Keratinocyte (primary cell): ENCODE results near the gene CHN2.

Source experiments
- CTCF ChIP-seq, 3 experiments: IDR thresholded peaks in 1 of 3; conservative IDR thresholded peaks in 1 of 3; optimal IDR thresholded peaks in 1 of 3; 2 replicates in 2 of 3; 3 replicates in 1 of 3; pipeline versions ENCODE3 to v1.5.1; 2011; ENCODE audit warnings: low read length in 3 of 3, mild to moderate bottlenecking in 3 of 3, moderate library complexity in 2 of 3, control low read depth in 1 of 3, inconsistent platforms in 1 of 3; ENCODE audit not compliant: insufficient read depth in 2 of 3; ENCODE audit errors: extremely low read depth in 1 of 3
- EZH2 ChIP-seq: IDR thresholded peaks from one replicate; pipeline ENCODE4 v1.6.1; 2012; ENCODE audit warnings: inconsistent platforms, mild to moderate bottlenecking, low read length, moderate library complexity

DNA sequence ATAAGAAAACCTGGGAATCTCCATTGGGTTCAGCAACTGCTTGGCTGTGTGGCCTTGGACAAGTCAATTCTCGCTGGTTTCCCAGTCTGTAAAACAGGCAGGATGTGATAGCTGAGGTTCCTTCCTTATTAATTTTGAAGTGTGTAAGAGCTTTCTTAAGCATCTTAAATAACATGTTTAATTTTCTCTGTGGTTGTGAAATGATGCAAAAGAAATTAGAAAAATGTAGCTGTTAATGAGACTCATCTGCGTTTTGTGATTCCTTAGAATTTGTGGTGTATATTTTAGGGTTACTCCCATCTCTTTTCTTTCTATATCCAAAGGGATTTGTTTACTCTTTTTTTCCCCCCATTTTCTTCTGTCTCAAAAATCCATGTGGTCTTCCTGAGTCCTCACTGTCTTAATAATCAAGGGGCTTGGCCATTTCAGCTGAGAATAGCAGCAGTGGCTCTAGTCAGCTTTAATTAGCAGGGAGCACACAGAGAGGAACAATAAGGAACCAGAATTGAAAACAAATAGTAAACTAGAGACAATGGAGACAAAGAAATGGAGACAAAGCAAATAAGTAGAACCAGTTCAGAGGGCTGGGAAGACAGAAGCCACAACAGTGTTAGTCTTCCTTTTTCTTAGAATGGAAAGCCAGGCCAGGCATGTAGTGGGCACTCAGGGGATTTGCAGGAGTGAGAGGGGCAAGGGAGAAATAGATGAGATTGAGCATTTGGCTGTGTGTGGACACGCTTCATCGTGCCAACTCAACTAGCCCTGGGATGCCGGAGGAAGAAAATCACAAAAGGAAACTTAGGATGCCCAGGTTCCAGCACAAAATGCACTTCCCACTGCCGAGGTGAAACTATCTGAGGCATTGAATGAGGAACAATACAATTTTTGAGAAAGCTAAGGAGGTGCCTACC is 93.9 kb downstream of the CHN2 start:
- TF ChIP-seq CTCF (optimal IDR thresholded peaks at IDR 0.05 in 1 of 3, IDR thresholded peaks at IDR 0.05 in 1 of 3, conservative IDR thresholded peaks at IDR 0.05 in 1 of 3; ENCODE audit: extremely low read depth in 1 of 3, insufficient read depth in 2 of 3, low read length in 3 of 3) (no peak), EZH2 (no peak)
